HL-60 (cell line): ENCODE results near the gene ALDH3B1.

Source experiments
- DNase-seq, 2 experiments: peaks; one replicate each; pipeline ENCODE4 v3.0.0-alpha.2; 2010 to 2020; ENCODE audit warnings: low read depth in 1 of 2, low spot score in 1 of 2
- H3K27ac ChIP-seq: fragments of 250-450 bp; sonication (Bioruptor Pico); replicated peaks from 2 replicates; pipeline ENCODE4 v1.5.1; 2020; ENCODE audit warnings: mild to moderate bottlenecking, moderate library complexity
- H3K27me3 ChIP-seq: fragments of 250-450 bp; sonication (Bioruptor Pico); 2 replicates; pipeline ENCODE4 v1.5.1; 2021; ENCODE audit warnings: mild to moderate bottlenecking, moderate library complexity; ENCODE audit not compliant: insufficient read depth, poor library complexity, severe bottlenecking
- H3K4me3 ChIP-seq: replicated peaks from 2 replicates; pipeline ENCODE4 v1.5.1; 2011; ENCODE audit warnings: mild to moderate bottlenecking, control low read depth, low read length; ENCODE audit not compliant: insufficient read depth
- GABPA ChIP-seq: IDR thresholded peaks from 2 replicates; pipeline ENCODE4 v1.6.1; 2012; ENCODE audit warnings: low read depth
- POLR2AphosphoS5 ChIP-seq: IDR thresholded peaks from 2 replicates; pipeline ENCODE4 v1.6.1; 2012; ENCODE audit warnings: low read depth
- SPI1 ChIP-seq: IDR thresholded peaks from 2 replicates; pipeline ENCODE4 v1.6.1; 2012; ENCODE audit warnings: low read depth, mild to moderate bottlenecking, borderline replicate concordance
- TF ChIP-seq, protein P1 (sequence below): IDR thresholded peaks from one replicate; pipeline ENCODE4 v1.5.1; 2011; ENCODE audit warnings: low read length, control low read depth, inconsistent platforms; ENCODE audit not compliant: insufficient read depth
- TF ChIP-seq, protein P2 (sequence below): IDR thresholded peaks from 2 replicates; pipeline ENCODE4 v1.6.1; 2012; ENCODE audit warnings: low read depth; ENCODE audit not compliant: insufficient replicate concordance

ALDH3B1 gene

DNA sequence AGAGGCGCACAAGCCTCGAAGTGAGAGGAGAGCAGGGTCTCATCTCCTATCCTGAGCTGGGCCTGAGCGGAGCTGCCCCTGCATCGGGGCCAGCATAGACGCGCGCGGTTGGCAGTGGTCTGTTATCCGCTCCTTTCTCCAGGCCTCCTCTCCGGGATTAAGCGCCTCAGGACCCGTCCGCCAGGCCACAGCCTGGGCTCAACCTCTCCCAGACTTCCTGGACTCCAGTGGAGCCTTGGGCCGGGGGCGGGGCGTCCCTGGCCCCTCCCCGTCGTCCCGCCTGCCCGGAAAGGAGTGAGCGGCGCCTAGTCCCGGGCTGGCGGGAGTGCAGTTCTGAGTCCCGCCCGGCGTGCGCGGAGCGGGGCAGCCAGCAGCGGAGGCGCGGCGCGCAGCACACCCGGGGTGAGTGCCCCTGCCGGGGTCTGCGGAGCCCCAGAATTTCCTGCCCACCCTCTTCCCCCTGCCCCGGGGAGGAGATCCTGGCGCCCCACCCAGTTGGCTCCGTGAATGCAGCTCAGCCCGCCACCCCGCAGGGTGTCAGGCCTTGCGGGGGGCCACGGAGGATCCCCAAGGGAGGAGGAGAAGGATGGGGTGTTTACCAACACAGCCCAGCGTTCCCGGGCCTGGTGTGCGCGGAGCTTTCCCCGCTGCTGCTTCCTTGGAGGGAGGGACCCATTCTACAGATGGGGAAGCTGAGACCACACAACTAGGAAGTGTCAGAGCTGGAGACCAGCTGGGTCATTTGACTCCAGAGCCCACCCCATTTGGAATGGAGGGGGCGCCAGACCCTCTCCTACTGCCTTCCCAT is 28.8 kb downstream of the ALDH3B1 start, which contains the start of gene TCIRG1:
TSS of gene TCIRG1 (plus strand) at position 308 of the 808 bp plus-strand sequence. CDS start 2,247 bp downstream, outside the sequence.
- Histone ChIP-seq H3K27ac (peak within 1 kb of the TSS; percentile 81), H3K27me3 (no peaks in the 10 kb centered on the region), H3K4me3 (peak within 1 kb of the TSS; percentile 97)
- DNase-seq, result peak; percentile 81 to 92
- TF ChIP-seq SPI1 (no peak), POLR2AphosphoS5 (peak; percentile 62; the same call in 1 of the 2 replicates)

DNA sequence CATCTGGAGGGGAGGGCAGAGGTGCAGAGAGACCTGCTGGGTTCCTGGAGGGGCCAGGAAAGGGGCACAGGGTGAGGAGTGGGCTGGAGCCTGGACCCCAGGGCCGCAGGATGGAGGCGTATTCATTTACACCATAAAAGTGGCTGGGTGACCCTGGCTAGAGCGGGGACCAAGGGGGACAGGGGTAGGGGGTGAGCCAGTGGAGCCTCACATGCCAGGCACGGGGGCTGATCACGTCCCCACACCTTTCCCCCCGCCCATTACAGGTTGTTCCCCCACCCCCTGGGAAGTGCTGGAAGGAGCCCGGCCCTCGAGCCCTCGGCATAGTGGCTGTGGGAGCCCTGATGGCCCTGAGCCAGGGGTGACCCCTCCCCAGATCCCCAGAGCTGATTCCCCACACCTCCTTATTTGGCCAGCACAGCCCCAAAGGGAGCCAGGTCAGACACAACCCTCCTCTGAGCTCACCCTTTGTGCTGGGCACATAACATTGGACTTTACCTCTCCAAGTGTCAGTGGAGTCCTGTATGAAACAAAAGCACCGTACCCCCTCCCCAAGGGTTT is 29.5 kb downstream of the ALDH3B1 start:
- DNase-seq, result no peak
- peak overlapping the region; percentile 97 for H3K4me3 ChIP-seq
- H3K27me3 ChIP-seq, result no peaks in the 10 kb centered on the region
- TF ChIP-seq SPI1 (no peak), GABPA (no peak), POLR2AphosphoS5 (no peak)
- TF ChIP-seq, protein P1, sequence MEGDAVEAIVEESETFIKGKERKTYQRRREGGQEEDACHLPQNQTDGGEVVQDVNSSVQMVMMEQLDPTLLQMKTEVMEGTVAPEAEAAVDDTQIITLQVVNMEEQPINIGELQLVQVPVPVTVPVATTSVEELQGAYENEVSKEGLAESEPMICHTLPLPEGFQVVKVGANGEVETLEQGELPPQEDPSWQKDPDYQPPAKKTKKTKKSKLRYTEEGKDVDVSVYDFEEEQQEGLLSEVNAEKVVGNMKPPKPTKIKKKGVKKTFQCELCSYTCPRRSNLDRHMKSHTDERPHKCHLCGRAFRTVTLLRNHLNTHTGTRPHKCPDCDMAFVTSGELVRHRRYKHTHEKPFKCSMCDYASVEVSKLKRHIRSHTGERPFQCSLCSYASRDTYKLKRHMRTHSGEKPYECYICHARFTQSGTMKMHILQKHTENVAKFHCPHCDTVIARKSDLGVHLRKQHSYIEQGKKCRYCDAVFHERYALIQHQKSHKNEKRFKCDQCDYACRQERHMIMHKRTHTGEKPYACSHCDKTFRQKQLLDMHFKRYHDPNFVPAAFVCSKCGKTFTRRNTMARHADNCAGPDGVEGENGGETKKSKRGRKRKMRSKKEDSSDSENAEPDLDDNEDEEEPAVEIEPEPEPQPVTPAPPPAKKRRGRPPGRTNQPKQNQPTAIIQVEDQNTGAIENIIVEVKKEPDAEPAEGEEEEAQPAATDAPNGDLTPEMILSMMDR, result no peak
- TF ChIP-seq, protein P2, sequence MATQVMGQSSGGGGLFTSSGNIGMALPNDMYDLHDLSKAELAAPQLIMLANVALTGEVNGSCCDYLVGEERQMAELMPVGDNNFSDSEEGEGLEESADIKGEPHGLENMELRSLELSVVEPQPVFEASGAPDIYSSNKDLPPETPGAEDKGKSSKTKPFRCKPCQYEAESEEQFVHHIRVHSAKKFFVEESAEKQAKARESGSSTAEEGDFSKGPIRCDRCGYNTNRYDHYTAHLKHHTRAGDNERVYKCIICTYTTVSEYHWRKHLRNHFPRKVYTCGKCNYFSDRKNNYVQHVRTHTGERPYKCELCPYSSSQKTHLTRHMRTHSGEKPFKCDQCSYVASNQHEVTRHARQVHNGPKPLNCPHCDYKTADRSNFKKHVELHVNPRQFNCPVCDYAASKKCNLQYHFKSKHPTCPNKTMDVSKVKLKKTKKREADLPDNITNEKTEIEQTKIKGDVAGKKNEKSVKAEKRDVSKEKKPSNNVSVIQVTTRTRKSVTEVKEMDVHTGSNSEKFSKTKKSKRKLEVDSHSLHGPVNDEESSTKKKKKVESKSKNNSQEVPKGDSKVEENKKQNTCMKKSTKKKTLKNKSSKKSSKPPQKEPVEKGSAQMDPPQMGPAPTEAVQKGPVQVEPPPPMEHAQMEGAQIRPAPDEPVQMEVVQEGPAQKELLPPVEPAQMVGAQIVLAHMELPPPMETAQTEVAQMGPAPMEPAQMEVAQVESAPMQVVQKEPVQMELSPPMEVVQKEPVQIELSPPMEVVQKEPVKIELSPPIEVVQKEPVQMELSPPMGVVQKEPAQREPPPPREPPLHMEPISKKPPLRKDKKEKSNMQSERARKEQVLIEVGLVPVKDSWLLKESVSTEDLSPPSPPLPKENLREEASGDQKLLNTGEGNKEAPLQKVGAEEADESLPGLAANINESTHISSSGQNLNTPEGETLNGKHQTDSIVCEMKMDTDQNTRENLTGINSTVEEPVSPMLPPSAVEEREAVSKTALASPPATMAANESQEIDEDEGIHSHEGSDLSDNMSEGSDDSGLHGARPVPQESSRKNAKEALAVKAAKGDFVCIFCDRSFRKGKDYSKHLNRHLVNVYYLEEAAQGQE, result no peak
- H3K27ac ChIP-seq, result peak overlapping the region; percentile 81

DNA sequence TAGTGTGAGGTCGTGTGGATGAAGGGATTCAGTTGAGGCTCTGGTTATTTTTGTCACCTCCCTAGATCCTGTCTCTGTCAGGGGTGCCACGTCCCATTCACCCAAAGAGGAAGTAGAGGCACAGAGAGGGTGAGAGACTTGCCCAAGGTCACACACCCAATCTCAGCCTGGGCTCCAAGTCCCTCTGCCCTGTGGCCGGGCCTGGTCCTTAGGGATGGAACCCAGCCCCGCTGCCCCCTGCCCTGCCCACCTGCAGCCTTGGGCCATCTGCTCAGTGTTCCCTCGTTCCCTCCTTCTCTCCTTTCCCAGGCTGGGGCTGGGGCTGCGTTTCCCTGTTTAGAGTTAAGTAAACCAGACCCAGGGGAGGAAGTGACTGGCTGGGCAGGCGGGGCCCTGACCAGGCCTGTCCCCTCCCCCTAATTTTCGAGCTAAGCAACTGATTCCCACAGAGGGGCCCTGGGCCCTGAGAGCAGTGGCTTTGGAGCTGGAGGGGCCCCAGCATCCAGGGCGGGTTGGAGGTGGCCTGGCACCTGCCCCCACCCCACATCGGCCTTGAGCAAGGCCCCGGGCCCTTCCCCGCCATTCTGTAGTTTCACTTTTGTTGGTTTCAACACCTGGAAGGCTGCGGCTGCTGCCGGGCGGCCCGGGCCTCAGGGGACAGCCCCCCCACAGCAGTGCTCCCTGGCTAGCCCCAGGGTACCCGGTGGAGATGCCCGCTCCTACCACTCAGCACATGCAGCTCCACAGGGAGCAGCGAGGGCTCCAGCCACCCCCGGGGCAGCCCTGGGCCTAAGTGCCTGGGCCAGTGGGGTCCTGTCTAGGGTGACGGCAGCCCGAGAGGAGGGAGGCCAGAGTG is 30.2 kb downstream of the ALDH3B1 start:
- Histone ChIP-seq H3K27ac (peak overlapping the region; percentile 81), H3K4me3 (peak overlapping the region; percentile 97), H3K27me3 (no peaks in the 10 kb centered on the region)
- TF ChIP-seq POLR2AphosphoS5, result peak; percentile 53; the same call in 1 of the 2 replicates
- TF ChIP-seq, protein P2, result no peak
- TF ChIP-seq SPI1, result peak; percentile 96
- no peak for TF ChIP-seq GABPA
- DNase-seq, result peak; percentile 80 to 88

DNA sequence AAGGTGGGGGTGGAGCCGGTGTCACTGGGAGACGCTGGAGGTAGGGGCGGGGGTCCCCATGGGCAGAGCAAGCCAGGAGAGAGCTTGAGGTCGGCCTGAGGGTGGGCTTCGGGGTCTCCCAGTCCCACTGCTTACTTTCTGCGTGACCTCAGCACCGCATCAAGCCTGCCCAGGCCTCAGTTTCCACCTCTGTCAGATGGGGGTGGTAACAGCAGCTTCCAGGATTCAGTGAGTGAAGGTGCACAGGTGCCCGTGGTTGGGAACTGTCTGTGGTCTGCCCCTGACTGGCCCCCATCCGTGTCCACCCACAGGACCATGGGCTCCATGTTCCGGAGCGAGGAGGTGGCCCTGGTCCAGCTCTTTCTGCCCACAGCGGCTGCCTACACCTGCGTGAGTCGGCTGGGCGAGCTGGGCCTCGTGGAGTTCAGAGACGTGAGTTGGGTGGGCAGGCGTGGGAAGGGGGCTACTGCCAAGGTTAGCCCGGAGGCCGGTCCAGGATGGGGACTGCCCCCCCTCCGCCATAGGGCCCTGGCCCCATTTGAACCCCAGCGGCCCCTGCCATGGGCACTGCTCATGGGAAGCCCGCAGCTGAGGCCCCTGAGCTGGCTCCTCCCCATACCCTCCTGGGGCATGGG is 30.9 kb downstream of the ALDH3B1 start:
- Histone ChIP-seq H3K27ac (peak overlapping the region; percentile 81), H3K4me3 (peak overlapping the region; percentile 97)

More for the DNA sequence above, 30.9 kb downstream of the ALDH3B1 start:
- TF ChIP-seq GABPA, result no peak
- no peak for TF ChIP-seq POLR2AphosphoS5
- TF ChIP-seq, protein P2, result no peak
- TF ChIP-seq, protein P1, result no peak
- no peak for TF ChIP-seq SPI1
- DNase-seq, result peak in 1 of 2 experiments; percentile 28
- H3K27me3 ChIP-seq, result no peaks in the 10 kb centered on the region
